Measurements from ENCODE around the gene AP4B1. TPM values are rescaled to one million over a fixed set of nuclear protein-coding genes. Genes with fewer than 3 reads are reported as not detected.

The AP4B1 gene
- polyA plus RNA-seq, 2 of the 4 experiments (the other 2 are of a cell fraction), result 9.2 to 11.9 TPM

DNA sequence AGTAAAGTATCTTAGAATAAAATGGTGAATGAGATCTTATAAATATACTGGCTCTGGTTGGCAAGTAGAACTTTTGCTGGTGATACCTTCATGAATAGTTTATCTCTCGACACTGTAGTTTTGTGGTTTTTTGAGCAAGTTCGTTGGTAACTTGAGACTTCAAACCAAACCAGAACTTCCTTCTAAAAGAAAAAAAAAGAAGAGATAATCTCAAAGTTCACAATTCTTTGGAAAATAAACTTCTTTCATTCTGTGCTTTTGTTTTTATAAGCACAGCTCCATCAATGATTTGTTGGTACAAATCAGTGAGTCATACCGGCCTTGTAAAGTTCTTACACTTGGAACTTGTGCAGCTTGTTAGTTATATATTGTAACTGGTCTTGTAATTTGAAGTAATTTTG, 26.9 kb upstream of the AP4B1 start:
- H3K4me2 ChIP-seq, result peak overlapping the region; percentile 90
- H3K27ac ChIP-seq, result no peak overlapping the region
- CTCF ChIA-PET, result interaction anchor here (0.6 to 1.3 kb wide), 4 partner anchors 9 to 171 kb away, joined by 3 to 5 read pairs (median 4); no protein-coding TSS in a partner anchor
- 38% methylated on average over 3 of the region's 3 CpGs for WGBS (ENCODE audit: missing lambda C conversion rate)
- H3K9me3 ChIP-seq, result no peaks in the 10 kb centered on the region
- POLR2A ChIA-PET, result interaction anchor here (3.7 kb wide), 1 partner anchor 26 kb away, joined by 32 read pairs; the partner anchor contains the start of genes AP4B1 and DCLRE1B
- H3K4me3 ChIP-seq, result no peak overlapping the region
- FAIRE-seq (no peak), DNase-seq (ENCODE audit: low read depth in 1 of 2, low spot score in 1 of 2) (no peak), ATAC-seq (no peak)
- TF ChIP-seq RNF2 (IDR thresholded peaks at IDR 0.05; ENCODE audit: borderline replicate concordance, low read depth) (no peak), CEBPB (IDR thresholded peaks at IDR 0.05) (no peak)
- H3K4me1 ChIP-seq, result peaks cover 21% of the 10 kb centered on the region

DNA sequence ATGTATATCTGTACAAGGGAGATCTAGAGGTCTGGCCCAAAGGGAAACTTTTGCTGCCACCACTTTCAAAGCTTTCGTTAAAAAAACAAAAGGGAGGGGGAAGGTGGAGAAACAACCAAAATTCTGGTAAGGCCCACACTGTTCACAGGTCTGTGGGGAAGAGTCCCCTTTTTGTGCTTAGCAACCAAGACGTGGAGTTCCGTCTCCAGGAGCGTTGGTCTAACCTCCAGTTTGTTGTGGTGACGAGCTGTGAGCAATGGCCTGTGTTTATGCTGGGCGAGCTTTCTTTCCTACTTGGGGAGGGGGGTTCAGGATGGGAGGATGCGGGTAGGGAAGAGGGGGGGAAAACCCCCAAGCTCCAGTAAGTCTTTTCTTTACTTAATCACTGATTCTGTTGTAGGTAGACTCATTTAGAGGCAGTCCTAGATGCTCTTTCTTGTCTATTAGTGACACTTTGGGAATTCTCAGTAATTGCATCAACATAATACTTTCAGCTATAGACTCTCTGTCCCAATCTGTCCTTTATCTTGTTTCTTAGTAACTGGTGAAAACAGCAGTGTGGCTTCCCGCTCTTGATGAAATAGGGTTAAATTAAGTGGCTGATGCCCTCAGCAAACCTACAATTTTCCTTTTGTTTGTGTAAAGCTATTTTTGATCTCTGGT, 26.0 kb upstream of the AP4B1 start:
- FAIRE-seq (no peak), ATAC-seq (peak in 1 of 2 experiments; percentile 50; a peak in 3 of 6 replicates), DNase-seq (ENCODE audit: low read depth in 1 of 2, low spot score in 1 of 2) (peak; percentile 21 to 27)
- Histone ChIP-seq H3K4me2 (peak overlapping the region; percentile 90), H3K27ac (peak overlapping the region; percentile 84 to 97; a peak in 5 of 6 replicates), H3K4me3 (peak overlapping the region; percentile 96), H3K4me1 (peaks cover 21% of the 10 kb centered on the region), H3K9me3 (no peaks in the 10 kb centered on the region)
- no peak for TF ChIP-seq GATA3 (IDR thresholded peaks at IDR 0.05; ENCODE audit: borderline replicate concordance)
- no peak for TF ChIP-seq ZC3H11A (IDR thresholded peaks at IDR 0.05)
- no peak for TF ChIP-seq TFCP2L1 (CRISPR knock-in tag; IDR thresholded peaks at IDR 0.05)
- no peak for TF ChIP-seq RAD21 (conservative IDR thresholded peaks at IDR 0.05 in 1 of 2, IDR thresholded peaks at IDR 0.05 in 1 of 2)
- TF ChIP-seq FOSB (CRISPR knock-in tag; IDR thresholded peaks at IDR 0.05), result no peak
- TF ChIP-seq SMC3 (IDR thresholded peaks at IDR 0.05), result no peak
- TF ChIP-seq NPAS2 (CRISPR knock-in tag; IDR thresholded peaks at IDR 0.05; ENCODE audit: borderline replicate concordance), result no peak
- TF ChIP-seq CBX2 (IDR thresholded peaks at IDR 0.05; ENCODE audit: borderline replicate concordance, low read depth), result no peak
- TF ChIP-seq BHLHE40 (IDR thresholded peaks at IDR 0.05; ENCODE audit: low read depth, low read length), result no peak
- TF ChIP-seq, protein P1, sequence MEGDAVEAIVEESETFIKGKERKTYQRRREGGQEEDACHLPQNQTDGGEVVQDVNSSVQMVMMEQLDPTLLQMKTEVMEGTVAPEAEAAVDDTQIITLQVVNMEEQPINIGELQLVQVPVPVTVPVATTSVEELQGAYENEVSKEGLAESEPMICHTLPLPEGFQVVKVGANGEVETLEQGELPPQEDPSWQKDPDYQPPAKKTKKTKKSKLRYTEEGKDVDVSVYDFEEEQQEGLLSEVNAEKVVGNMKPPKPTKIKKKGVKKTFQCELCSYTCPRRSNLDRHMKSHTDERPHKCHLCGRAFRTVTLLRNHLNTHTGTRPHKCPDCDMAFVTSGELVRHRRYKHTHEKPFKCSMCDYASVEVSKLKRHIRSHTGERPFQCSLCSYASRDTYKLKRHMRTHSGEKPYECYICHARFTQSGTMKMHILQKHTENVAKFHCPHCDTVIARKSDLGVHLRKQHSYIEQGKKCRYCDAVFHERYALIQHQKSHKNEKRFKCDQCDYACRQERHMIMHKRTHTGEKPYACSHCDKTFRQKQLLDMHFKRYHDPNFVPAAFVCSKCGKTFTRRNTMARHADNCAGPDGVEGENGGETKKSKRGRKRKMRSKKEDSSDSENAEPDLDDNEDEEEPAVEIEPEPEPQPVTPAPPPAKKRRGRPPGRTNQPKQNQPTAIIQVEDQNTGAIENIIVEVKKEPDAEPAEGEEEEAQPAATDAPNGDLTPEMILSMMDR (IDR thresholded peaks at IDR 0.05), result no peak
- no peak for TF ChIP-seq POLR2AphosphoS2 (conservative IDR thresholded peaks at IDR 0.05; ENCODE audit: low read length)
- TF ChIP-seq PBX3 (IDR thresholded peaks at IDR 0.05), result no peak
- TF ChIP-seq PHF8 (IDR thresholded peaks at IDR 0.05; ENCODE audit: borderline replicate concordance, low read depth), result no peak
- TF ChIP-seq FOXS1 (CRISPR knock-in tag; IDR thresholded peaks at IDR 0.05), result no peak
- TF ChIP-seq SREBF2 (IDR thresholded peaks at IDR 0.05), result no peak
- POLR2A ChIA-PET, result interaction anchor here (1.1 to 3.7 kb wide), 2 partner anchors 26 to 118 kb away, joined by 5 to 32 read pairs; partner anchors contain the start of genes AP4B1, DCLRE1B and RSBN1
- CTCF ChIA-PET, result interaction anchor here (0.6 to 1.3 kb wide), 5 partner anchors 10 to 96 kb away, joined by 3 to 5 read pairs (median 4); partner anchors contain the start of gene AP4B1
- WGBS (ENCODE audit: missing lambda C conversion rate), result 14% methylated on average over 8 of the region's 8 CpGs

DNA sequence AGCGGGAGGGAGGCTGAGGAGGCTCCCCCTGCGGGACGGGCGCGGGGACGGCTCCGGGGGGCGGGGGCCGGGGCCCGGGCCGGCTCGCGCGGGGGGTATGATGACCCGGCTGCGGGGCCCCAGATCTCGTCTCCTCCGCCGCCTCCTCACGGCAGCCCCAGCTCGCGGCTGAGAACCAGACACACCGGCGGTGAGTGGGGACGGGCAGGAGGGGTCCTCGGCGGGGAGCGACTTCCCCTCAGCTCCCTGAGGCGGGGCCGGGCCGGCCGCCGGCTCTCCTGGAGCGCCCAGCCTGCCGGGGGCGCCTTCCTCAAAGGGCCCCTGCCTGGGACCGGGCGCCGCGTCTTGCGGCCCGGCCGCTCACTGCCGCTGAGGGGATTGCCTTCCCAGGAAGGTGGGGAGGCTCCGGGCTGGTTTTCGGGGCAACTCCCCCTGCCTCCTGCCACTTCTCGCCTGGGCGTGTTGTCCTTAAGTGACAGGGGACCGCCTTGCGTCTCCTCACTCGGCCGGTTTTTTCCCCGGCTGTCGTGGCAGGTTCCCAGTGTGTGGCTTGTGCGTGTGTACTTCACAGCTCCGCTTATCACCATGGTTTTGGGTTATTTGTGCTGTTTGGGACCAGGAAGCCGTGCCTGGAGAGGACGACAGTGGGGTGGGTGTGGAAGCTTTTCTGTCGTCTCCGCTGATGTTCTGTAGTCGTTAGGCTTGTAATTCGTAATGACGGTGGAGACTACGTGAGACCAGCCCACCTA, 25.3 kb upstream of the AP4B1 start:
- WGBS (ENCODE audit: missing lambda C conversion rate), result 0% methylated on average over 13 of the region's 64 CpGs
- Histone ChIP-seq H3K4me3 (peak overlapping the region; percentile 96), H3K9me3 (no peaks in the 10 kb centered on the region), H3K4me1 (peaks cover 21% of the 10 kb centered on the region), H3K27ac (peak overlapping the region; percentile 84 to 97), H3K4me2 (peak overlapping the region; percentile 90)
- no peak for TF ChIP-seq MAFK (IDR thresholded peaks at IDR 0.05; ENCODE audit: partially characterized antibody)
- TF ChIP-seq JUNB (IDR thresholded peaks at IDR 0.05), result no peak
- TF ChIP-seq RFX5 (IDR thresholded peaks at IDR 0.05), result no peak
- TF ChIP-seq ESRRA (IDR thresholded peaks at IDR 0.05; ENCODE audit: borderline replicate concordance, low read length), result no peak
- TF ChIP-seq EP300 (IDR thresholded peaks at IDR 0.05), result no peak
- TF ChIP-seq HEYL (CRISPR knock-in tag; IDR thresholded peaks at IDR 0.05), result no peak
- no peak for TF ChIP-seq SREBF2 (IDR thresholded peaks at IDR 0.05)
- no peak for TF ChIP-seq ZC3H11A (IDR thresholded peaks at IDR 0.05)
- TF ChIP-seq KDM1A (IDR thresholded peaks at IDR 0.05; ENCODE audit: low read depth), result no peak
- no peak for TF ChIP-seq PBX3 (IDR thresholded peaks at IDR 0.05)
- ATAC-seq, result peak; percentile 69 to 78
- ChIA-PET POLR2A (interaction anchor here (1.0 to 3.7 kb wide), 4 partner anchors 20 to 172 kb away, joined by 3 to 32 read pairs (median 8); partner anchors contain the start of genes AP4B1, DCLRE1B and RSBN1), CTCF (interaction anchor here (0.6 to 2.3 kb wide), 8 partner anchors 12 to 95 kb away, joined by 3 to 9 read pairs (median 4); partner anchors contain the start of genes AP4B1 and DCLRE1B)
- peak in 1 of 2 experiments; percentile 25 for DNase-seq (ENCODE audit: low read depth in 1 of 2, low spot score in 1 of 2)
- FAIRE-seq, result no peak

All from A549 (cell line).